DOHH2 (cell line): ENCODE measurements around the gene GATA2.

Experiments
- H3F3A ChIP-seq: fragments of 200-600 bp; sonication (generic), shearing (Covaris generic); 2 replicates; pipeline ENCODE4 v1.6.0; 2016; ENCODE audit warnings: antibody characterized with exemption, mild to moderate bottlenecking; ENCODE audit not compliant: control insufficient read depth, insufficient read depth
- H3K27ac ChIP-seq: fragments of 200-600 bp; sonication (generic); 2 replicates; pipeline ENCODE4 v1.5.1; 2014; ENCODE audit warnings: low read depth, mild to moderate bottlenecking, low read length, moderate library complexity
- H3K27me3 ChIP-seq: fragments of 200-600 bp; sonication (generic); 2 replicates; pipeline ENCODE4 v1.6.1; 2014; ENCODE audit warnings: mild to moderate bottlenecking, low read length, mixed read lengths; ENCODE audit not compliant: control insufficient read depth
- H3K36me3 ChIP-seq: fragments of 200-600 bp; sonication (generic); 2 replicates; pipeline ENCODE4 v1.6.1; 2014; ENCODE audit warnings: mild to moderate bottlenecking, low read length, moderate library complexity, mixed read lengths; ENCODE audit not compliant: control insufficient read depth
- H3K4me1 ChIP-seq: fragments of 200-600 bp; sonication (generic); 2 replicates; pipeline ENCODE4 v1.6.1; 2014; ENCODE audit warnings: mild to moderate bottlenecking, low read length, mixed read lengths; ENCODE audit not compliant: control insufficient read depth
- H3K4me2 ChIP-seq: fragments of 200-600 bp; sonication (generic); 2 replicates; pipeline ENCODE4 v1.6.0; 2014; ENCODE audit warnings: mild to moderate bottlenecking, low read length, moderate library complexity
- H3K4me3 ChIP-seq: fragments of 200-600 bp; sonication (generic); 2 replicates; pipeline ENCODE4 v1.5.1; 2014; ENCODE audit warnings: mild to moderate bottlenecking, low read length, mixed read lengths
- H3K79me2 ChIP-seq: fragments of 200-600 bp; sonication (generic); 2 replicates; pipeline ENCODE4 v1.6.1; 2014; ENCODE audit warnings: mild to moderate bottlenecking, low read length, mixed read lengths; ENCODE audit not compliant: control insufficient read depth
- H3K9me2 ChIP-seq: fragments of 200-600 bp; sonication (generic); replicated peaks from 2 replicates; pipeline ENCODE4 v1.6.1; 2014; ENCODE audit warnings: mild to moderate bottlenecking, low read length, mixed read lengths; ENCODE audit not compliant: control insufficient read depth
- H3K9me3 ChIP-seq: fragments of 200-600 bp; sonication (generic); 2 replicates; pipeline ENCODE4 v1.6.1; 2014; ENCODE audit warnings: antibody characterized with exemption, low read length, mixed read lengths; ENCODE audit not compliant: control insufficient read depth, insufficient read depth
- H4K20me1 ChIP-seq: fragments of 200-600 bp; sonication (generic); 2 replicates; pipeline ENCODE4 v1.6.0; 2014; ENCODE audit warnings: low read depth, mild to moderate bottlenecking, antibody characterized with exemption, low read length, moderate library complexity; ENCODE audit not compliant: control insufficient read depth, insufficient read depth
- EZH2phosphoT487 ChIP-seq: fragments of 200-600 bp; sonication (generic); IDR thresholded peaks from 2 replicates; pipeline ENCODE4 v1.6.1; 2017; ENCODE audit warnings: borderline replicate concordance, mild to moderate bottlenecking, antibody characterized with exemption, low read length, moderate library complexity, mixed read lengths
- TF ChIP-seq, protein P1 (sequence below): fragments of 200-600 bp; sonication (generic); IDR thresholded peaks from one replicate; pipeline ENCODE4 v1.5.1; 2014; ENCODE audit warnings: antibody characterized with exemption, mild to moderate bottlenecking, low read depth, low read length; ENCODE audit not compliant: poor library complexity, severe bottlenecking

Gene GATA2

DNA sequence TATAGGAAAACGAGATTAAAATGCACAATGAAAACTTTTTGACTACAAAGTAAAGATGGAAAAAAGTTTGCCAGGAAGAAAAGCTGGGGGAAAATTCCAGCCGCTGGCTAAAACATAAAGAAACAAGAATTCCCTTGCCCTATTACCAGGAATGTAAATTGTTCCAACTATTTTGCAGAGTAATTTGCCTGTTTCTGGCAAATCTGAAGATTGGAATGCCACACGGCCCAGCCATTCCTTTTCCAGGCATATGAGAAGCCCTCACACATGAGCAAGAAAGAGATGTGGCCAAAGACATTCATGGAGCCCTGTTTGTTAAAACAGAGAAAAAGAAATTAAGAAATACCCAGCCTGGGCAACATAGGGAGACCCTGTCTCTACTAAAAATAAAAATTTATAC is 8.4 kb upstream of the GATA2 start:
- Histone ChIP-seq H3K79me2 (no peaks in the 10 kb centered on the region), H3K4me2 (no peak overlapping the region), H3K4me1 (no peaks in the 10 kb centered on the region), H3F3A (no peaks in the 10 kb centered on the region), H4K20me1 (no peaks in the 10 kb centered on the region), H3K9me3 (peaks cover 6% of the 10 kb centered on the region; the same call in 1 of the 2 replicates), H3K4me3 (no peak overlapping the region), H3K9me2 (no peaks in the 10 kb centered on the region), H3K27ac (no peak overlapping the region), H3K27me3 (peaks cover 17% of the 10 kb centered on the region), H3K36me3 (no peaks in the 10 kb centered on the region)
- TF ChIP-seq EZH2phosphoT487: no peak
- TF ChIP-seq, protein P1, sequence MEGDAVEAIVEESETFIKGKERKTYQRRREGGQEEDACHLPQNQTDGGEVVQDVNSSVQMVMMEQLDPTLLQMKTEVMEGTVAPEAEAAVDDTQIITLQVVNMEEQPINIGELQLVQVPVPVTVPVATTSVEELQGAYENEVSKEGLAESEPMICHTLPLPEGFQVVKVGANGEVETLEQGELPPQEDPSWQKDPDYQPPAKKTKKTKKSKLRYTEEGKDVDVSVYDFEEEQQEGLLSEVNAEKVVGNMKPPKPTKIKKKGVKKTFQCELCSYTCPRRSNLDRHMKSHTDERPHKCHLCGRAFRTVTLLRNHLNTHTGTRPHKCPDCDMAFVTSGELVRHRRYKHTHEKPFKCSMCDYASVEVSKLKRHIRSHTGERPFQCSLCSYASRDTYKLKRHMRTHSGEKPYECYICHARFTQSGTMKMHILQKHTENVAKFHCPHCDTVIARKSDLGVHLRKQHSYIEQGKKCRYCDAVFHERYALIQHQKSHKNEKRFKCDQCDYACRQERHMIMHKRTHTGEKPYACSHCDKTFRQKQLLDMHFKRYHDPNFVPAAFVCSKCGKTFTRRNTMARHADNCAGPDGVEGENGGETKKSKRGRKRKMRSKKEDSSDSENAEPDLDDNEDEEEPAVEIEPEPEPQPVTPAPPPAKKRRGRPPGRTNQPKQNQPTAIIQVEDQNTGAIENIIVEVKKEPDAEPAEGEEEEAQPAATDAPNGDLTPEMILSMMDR: no peak

DNA sequence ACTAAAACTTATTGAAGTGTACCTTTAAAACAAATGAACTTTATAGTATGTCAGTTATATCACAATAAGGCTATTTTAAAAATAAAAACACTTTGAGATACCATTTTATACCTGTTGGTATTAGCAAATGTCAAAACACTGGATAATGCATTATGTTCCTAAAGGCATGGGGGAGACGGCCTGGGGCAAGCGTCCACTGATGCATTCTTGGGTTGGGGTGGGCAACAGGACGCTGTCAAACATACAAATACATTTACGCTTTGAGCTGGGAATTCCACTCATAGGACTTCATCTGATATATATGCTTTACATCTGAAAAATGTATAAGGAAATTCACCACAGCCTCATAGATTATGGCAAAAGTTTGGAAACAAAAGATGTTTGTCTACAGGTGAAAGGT is 7.6 kb upstream of the GATA2 start:
- H3K27me3 ChIP-seq: peaks cover 17% of the 10 kb centered on the region
- no peaks in the 10 kb centered on the region for H3K9me2 ChIP-seq
- no peaks in the 10 kb centered on the region for H3K4me1 ChIP-seq
- no peak overlapping the region for H3K27ac ChIP-seq
- H3K9me3 ChIP-seq: no peaks in the 10 kb centered on the region
- no peak for TF ChIP-seq EZH2phosphoT487
- TF ChIP-seq, protein P1: no peak
- no peaks in the 10 kb centered on the region for H3F3A ChIP-seq
- H3K4me2 ChIP-seq: no peak overlapping the region
- H3K4me3 ChIP-seq: no peak overlapping the region
- H4K20me1 ChIP-seq: no peaks in the 10 kb centered on the region
- H3K79me2 ChIP-seq: no peaks in the 10 kb centered on the region
- no peaks in the 10 kb centered on the region for H3K36me3 ChIP-seq

DNA sequence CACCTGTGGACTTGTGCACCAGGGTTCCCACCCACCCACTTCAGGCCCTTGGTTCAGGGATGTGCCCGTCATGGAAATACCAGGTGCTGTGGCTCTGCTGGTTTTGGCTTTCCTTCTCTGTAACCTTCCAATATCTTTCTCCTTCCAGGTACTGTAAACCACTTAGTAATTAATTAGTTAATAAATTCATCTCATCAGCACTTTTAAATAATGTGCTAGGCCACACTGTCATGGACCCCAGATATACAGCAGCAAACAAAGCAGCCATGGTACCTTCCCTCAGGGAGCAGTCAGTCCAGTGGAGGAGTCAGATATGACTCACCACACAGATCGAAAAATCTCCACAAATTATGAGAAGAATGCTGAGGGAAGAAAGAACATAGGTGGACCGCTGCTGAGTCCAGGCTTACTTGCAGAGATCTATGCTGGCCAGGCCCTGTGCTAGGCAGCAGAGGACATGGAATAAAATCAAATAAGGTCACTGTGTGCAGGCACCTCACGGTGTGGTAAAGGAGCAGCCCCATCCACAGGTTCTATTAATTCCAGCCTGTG is 6.8 kb upstream of the GATA2 start:
- no peaks in the 10 kb centered on the region for H4K20me1 ChIP-seq
- H3K27ac ChIP-seq: no peak overlapping the region
- no peaks in the 10 kb centered on the region for H3F3A ChIP-seq
- TF ChIP-seq, protein P1: no peak
- TF ChIP-seq EZH2phosphoT487: no peak
- H3K4me1 ChIP-seq: no peaks in the 10 kb centered on the region
- H3K27me3 ChIP-seq: peaks cover 17% of the 10 kb centered on the region
- no peaks in the 10 kb centered on the region for H3K9me2 ChIP-seq
- no peaks in the 10 kb centered on the region for H3K36me3 ChIP-seq
- H3K4me2 ChIP-seq: no peak overlapping the region
- no peak overlapping the region for H3K4me3 ChIP-seq
- no peaks in the 10 kb centered on the region for H3K79me2 ChIP-seq
- no peaks in the 10 kb centered on the region for H3K9me3 ChIP-seq
